ENCODE data around the gene NCOA7. TPM values are rescaled to one million over a fixed set of nuclear protein-coding genes. Genes with fewer than 3 reads are reported as not detected.

NCOA7 gene
- total RNA-seq, 1 experiment from 2014 or later = 9.4 TPM

DNA sequence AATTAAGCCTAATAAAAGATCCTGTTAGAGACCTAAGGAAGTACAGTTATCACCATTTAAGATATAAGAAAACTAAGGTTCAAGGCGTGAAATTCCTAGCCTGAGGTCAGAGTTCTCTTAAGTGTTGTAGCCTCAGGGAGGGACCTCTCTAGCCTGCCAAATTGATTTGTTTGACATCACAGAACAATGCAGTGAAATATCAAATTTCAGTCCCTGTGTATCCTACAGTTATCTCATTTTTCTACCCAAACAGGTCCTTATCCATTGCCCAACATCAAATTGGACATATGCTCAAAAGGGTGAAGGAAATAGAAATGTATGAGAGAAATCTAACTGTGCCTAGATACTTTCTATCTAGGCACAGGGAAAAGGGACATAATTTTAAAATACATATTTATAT, 63.0 kb downstream of the NCOA7 start:
- H2BK12ac ChIP-seq (ENCODE audit: insufficient read length, low read depth, low read length) = no peak overlapping the region

More for the DNA sequence above, 63.0 kb downstream of the NCOA7 start:
- Histone ChIP-seq H3K23ac (ENCODE audit: insufficient read length, low read depth, low read length) (no peak overlapping the region), H4K5ac (ENCODE audit: insufficient read length, low read depth, low read length) (no peak overlapping the region), H3K79me2 (ENCODE audit: insufficient read depth, low read length) (no peaks in the 10 kb centered on the region), H3K14ac (ENCODE audit: insufficient read depth, low read length) (no peak overlapping the region), H3K4ac (ENCODE audit: low read depth, low read length) (no peak overlapping the region), H3K79me1 (ENCODE audit: insufficient read depth, low read depth, low read length, poor library complexity, severe bottlenecking) (no peaks in the 10 kb centered on the region), H2BK5ac (ENCODE audit: insufficient read length, low read length) (no peak overlapping the region), H2BK20ac (ENCODE audit: low read depth, low read length, poor library complexity, severe bottlenecking) (no peak overlapping the region), H2BK120ac (ENCODE audit: low read depth, low read length, poor library complexity, severe bottlenecking) (no peak overlapping the region), H4K91ac (ENCODE audit: insufficient read length, low read depth, low read length) (no peak overlapping the region), H3K9me3 (ENCODE audit: control insufficient read depth, low read depth, low read length) (no peaks in the 10 kb centered on the region), H4K8ac (replicated peaks; ENCODE audit: insufficient read length, low read depth, low read length) (no peak overlapping the region), H3K4me1 (ENCODE audit: insufficient read depth, low read length) (no peaks in the 10 kb centered on the region), H2AK5ac (ENCODE audit: insufficient read length, low read length) (no peak overlapping the region), H2AFZ (ENCODE audit: low read length) (no peak overlapping the region), H3K56ac (ENCODE audit: insufficient read length, low read depth, low read length) (no peak overlapping the region), H3K23me2 (ENCODE audit: insufficient read length, low read depth, low read length, poor library complexity, severe bottlenecking) (no peaks in the 10 kb centered on the region), H3K27me3 (ENCODE audit: insufficient read depth, low read length) (no peaks in the 10 kb centered on the region), H2BK15ac (ENCODE audit: low read depth, low read length) (no peak overlapping the region), H3T11ph (ENCODE audit: low read length) (no peak overlapping the region), H3K18ac (ENCODE audit: insufficient read length, low read depth, low read length) (no peak overlapping the region), H3K27ac (ENCODE audit: insufficient read length, low read depth, low read length) (no peak overlapping the region), H4K20me1 (ENCODE audit: control insufficient read depth, insufficient read depth, insufficient read length) (no peaks in the 10 kb centered on the region), H3K9ac (ENCODE audit: extremely low read depth, insufficient read length, low read length) (no peak overlapping the region), H3K4me2 (ENCODE audit: insufficient read depth, insufficient read length, low read length) (no peak overlapping the region)
- Mint-ChIP-seq H3K27ac (no peak overlapping the region), H3K4me3 (no peak overlapping the region), H3K27me3 (ENCODE audit: low read depth) (no peaks in the 10 kb centered on the region), H3K9me3 (peaks cover 2 to 5% of the 10 kb centered on the region in 2 experiments; a peak in 3 of 5 replicates), H3K36me3 (ENCODE audit: insufficient read depth in 1 of 3, low read depth in 3 of 3) (peaks cover 0 to 5% (median 0%) of the 10 kb centered on the region in 3 experiments; a peak in 2 of 7 replicates), H3K4me1 (peaks cover under 1% of the 10 kb centered on the region in 2 experiments; a peak in 3 of 4 replicates)
- no CpG with 5 or more reads among the region's 1 CpG for WGBS (ENCODE audit: extremely low coverage, insufficient read length, low lambda C conversion rate)
- DNase-seq = no peak
- TF ChIP-seq, protein P1, sequence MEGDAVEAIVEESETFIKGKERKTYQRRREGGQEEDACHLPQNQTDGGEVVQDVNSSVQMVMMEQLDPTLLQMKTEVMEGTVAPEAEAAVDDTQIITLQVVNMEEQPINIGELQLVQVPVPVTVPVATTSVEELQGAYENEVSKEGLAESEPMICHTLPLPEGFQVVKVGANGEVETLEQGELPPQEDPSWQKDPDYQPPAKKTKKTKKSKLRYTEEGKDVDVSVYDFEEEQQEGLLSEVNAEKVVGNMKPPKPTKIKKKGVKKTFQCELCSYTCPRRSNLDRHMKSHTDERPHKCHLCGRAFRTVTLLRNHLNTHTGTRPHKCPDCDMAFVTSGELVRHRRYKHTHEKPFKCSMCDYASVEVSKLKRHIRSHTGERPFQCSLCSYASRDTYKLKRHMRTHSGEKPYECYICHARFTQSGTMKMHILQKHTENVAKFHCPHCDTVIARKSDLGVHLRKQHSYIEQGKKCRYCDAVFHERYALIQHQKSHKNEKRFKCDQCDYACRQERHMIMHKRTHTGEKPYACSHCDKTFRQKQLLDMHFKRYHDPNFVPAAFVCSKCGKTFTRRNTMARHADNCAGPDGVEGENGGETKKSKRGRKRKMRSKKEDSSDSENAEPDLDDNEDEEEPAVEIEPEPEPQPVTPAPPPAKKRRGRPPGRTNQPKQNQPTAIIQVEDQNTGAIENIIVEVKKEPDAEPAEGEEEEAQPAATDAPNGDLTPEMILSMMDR (conservative IDR thresholded peaks at IDR 0.05) = no peak
